Fibroblast of lung (primary cell): Measurements from ENCODE around the gene OSBP2.

Experiments
- EZH2 ChIP-seq: IDR thresholded peaks from 2 replicates; pipeline ENCODE4 v1.5.1; 2012; ENCODE audit warnings: low read length, control low read depth, mild to moderate bottlenecking; ENCODE audit errors: missing control alignments
- TF ChIP-seq, protein P1 (sequence below), 2 donors: IDR thresholded peaks in 1 of 2; conservative IDR thresholded peaks in 1 of 2; 1 replicate in 1 of 2; 2 replicates in 1 of 2; pipeline ENCODE4 v1.5.1; 2011 to 2012; ENCODE audit warnings: low read length in 2 of 2, control low read depth in 1 of 2, inconsistent platforms in 1 of 2, low read depth in 1 of 2, mild to moderate bottlenecking in 1 of 2

DNA sequence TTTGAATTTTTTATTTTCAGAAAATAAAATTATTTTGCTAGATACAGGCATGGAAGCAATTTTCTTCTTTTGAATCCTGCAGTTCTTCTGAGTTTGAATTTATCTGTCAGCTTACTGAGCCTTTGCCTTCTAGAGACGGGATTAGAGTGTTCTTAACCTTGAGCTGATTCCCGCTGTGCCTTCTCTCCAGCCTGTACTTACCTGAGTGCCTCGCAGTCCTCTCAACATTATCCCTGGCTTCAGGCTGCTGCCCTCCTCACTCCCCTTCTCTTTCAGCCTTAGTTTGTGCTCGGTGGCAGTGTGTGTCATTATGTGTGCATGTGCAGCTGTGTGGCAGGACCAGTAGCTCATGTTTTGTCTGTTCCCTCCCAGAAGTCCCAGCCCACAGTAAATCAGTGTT is 24.3 kb downstream of the OSBP2 start:
- TF ChIP-seq, protein P1, sequence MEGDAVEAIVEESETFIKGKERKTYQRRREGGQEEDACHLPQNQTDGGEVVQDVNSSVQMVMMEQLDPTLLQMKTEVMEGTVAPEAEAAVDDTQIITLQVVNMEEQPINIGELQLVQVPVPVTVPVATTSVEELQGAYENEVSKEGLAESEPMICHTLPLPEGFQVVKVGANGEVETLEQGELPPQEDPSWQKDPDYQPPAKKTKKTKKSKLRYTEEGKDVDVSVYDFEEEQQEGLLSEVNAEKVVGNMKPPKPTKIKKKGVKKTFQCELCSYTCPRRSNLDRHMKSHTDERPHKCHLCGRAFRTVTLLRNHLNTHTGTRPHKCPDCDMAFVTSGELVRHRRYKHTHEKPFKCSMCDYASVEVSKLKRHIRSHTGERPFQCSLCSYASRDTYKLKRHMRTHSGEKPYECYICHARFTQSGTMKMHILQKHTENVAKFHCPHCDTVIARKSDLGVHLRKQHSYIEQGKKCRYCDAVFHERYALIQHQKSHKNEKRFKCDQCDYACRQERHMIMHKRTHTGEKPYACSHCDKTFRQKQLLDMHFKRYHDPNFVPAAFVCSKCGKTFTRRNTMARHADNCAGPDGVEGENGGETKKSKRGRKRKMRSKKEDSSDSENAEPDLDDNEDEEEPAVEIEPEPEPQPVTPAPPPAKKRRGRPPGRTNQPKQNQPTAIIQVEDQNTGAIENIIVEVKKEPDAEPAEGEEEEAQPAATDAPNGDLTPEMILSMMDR (conservative IDR thresholded peaks at IDR 0.05 in 1 of 2, IDR thresholded peaks at IDR 0.05 in 1 of 2; ENCODE audit: low read depth in 1 of 2, low read length in 2 of 2) = no peak
- no peak for TF ChIP-seq EZH2
